Islet of Langerhans (tissue), 1 donor: ENCODE measurements around the gene ZNF783.
"Not testable (repeated sequence)": the region's sequence is repeated elsewhere in the genome, so short reads cannot be mapped to it uniquely, and the experiment has no call there.

Experiments used
- FAIRE-seq: peaks from one replicate; lab custom pipeline; 2011; peaks lifted over from hg19 to GRCh38; lab: Jason Lieb, UNC

ZNF783 gene

GRCh38 chr7:149261829-149262617 lies at the start of gene ZNF783:
Gene ZNF783, plus strand, starts transcription at chr7:149262196. Its CDS starts 138 bp downstream, at chr7:149262334.
- no peak for FAIRE-seq

DNA sequence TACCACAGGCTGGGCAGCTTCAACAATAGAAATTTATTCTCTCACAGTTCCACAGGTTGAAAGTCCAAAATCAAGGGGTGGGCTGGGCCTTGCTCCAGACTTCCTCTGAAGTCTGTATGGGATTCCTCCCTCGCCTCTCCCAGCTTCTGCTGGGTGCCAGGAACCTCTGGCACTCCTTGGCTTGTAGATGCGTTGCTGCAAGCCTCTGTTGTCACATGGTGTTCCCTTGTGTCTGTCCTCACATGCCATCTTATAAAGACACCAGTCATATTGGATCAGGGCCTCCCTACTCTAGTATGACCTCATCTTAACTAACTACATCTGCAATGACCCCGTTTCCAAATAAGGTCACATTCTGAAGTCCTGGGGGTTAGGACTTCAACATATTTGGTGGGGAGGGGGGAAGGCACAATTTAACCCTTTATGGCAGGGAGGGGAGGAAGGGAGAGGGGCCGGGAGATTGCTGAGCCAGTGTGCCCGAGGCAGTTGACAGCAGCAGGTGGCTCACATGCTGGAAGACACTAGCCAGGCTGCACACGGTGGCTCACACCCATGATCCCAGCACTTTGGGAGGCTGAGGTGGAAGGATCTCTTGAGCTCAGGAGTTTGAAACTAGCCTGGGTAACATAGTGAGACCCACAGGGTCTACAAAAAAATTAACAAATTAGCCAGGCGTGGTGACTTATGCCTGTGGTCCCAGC lies 47.8 kb upstream of the ZNF783 start:
- FAIRE-seq: no peak

- FAIRE-seq: no peak
Measured at GRCh38 chr7:149216402-149216801, 45.6 kb upstream of the ZNF783 start.

DNA sequence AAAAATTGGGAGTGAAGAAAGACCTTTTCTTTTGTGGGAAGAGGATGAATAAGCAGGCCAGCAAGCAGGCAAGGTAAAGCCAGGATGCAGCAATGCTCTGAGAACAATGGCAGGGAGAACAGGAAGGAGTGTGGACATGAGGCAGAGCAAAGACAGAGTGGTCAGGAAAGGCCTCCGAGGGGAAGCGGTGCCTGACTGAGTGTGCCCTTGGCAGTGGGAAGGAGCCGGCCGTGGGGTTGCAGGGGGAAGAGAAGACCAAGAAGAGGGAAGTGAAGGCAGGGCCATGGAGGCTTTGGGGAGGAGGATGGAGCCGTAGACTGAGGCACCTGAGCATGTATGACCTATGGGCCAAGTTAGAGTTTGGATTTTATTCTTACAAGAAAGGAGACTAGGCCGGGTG lies 44.4 kb upstream of the ZNF783 start:
- no peak for FAIRE-seq

GRCh38 chr7:149218469-149219420 lies 43.3 kb upstream of the ZNF783 start:
- FAIRE-seq: no peak

- FAIRE-seq: no peak
Measured at GRCh38 chr7:149220534-149220933, 41.5 kb upstream of the ZNF783 start.

- FAIRE-seq: no peak
Measured at GRCh38 chr7:149223176-149223575, 38.8 kb upstream of the ZNF783 start.

GRCh38 chr7:149223761-149224160 lies 38.2 kb upstream of the ZNF783 start:
- no peak for FAIRE-seq

DNA sequence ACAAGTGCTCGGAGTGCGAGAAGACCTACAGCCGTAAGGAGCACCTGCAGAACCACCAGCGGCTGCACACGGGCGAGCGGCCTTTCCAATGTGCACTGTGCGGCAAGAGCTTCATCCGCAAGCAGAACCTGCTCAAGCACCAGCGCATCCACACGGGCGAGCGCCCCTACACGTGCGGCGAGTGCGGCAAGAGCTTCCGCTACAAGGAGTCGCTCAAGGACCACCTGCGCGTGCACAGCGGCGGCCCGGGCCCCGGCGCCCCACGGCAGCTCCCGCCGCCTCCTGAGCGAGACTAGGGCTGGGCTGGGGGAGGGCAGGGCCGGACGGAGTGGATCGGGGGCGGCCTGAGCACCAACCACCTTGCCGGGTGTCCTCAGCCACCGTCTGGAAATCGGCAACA lies 37.6 kb upstream of the ZNF783 start:
- FAIRE-seq: no peak

GRCh38 chr7:149225106-149225505 lies 36.9 kb upstream of the ZNF783 start:
- FAIRE-seq: no peak

DNA sequence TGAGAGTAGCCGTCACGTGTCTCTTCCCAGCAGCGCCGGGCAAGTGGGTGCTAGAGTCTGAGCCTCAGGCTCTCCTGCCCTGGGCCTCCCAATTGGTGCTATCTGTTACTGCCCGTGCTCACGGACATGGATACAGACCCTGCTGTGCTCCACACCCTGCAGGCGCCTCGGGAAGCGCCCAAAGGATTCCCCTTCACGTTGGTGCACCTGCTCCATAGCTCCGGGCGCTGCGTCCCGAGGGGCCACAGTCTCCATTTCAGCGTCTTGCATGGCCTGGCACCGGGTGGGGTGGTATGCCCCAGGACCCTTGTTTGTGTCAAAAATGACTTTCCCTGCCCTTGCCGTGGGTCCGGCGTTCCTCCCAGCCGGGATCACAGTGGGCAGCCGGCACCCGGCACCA lies 36.3 kb upstream of the ZNF783 start:
- no peak for FAIRE-seq

GRCh38 chr7:149226366-149226765 lies 35.6 kb upstream of the ZNF783 start:
- FAIRE-seq: not testable (repeated sequence)

DNA sequence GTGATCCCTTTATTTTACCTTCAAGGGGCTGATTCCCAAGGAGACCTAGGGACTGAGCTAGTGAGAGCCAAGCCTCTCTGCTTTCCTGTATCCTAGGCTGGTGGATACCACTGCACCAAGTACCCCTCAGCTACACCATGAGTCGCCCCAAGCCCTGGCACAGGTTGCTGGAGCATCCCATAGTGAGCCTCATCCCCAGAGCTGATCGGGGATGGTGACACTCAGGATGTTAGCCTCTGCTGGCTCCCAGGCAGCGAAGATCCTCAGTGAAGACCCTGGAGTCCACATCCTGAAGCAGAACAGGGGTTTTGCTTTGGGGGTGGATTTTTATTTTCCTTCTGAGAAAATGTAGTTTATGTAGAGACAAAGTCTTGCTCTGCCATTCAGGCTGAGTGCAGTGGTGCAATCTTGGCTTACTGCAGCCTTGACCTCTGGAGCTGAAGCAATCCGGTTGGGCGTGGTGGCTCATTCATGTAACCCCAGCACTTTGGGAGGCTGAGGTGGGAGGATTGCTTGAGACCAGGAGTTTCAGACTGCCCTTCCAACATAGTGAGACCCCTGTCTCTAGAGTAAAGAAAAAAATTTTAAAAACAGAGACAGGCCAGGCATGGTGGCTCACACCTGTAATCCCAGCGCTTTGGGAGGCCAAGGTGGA lies 35.0 kb upstream of the ZNF783 start:
- no peak for FAIRE-seq

- no peak for FAIRE-seq
Measured at GRCh38 chr7:149228831-149229471, 33.0 kb upstream of the ZNF783 start.

DNA sequence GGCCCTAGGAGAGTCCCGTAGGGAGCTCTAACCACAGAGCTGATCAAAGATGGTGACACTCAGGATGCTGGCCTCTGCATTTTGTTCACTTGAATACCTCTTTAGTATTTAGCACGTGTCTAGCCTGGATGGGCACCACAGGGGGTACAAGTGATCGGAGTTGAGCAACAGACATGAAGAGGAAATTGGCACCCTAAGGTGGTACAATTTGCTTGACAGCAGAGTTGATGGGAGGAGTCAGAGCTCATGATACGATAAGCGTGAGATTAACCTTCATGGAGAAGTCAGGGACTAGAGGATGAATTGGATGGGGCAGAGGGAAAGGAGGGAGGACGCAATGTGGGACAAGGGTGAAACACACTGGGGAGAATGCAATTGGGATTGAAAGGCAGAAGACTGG lies 32.5 kb upstream of the ZNF783 start:
- no peak for FAIRE-seq

- no peak for FAIRE-seq
Measured at GRCh38 chr7:149232362-149232761, 29.6 kb upstream of the ZNF783 start.

GRCh38 chr7:149233655-149234204 lies 28.3 kb upstream of the ZNF783 start:
- FAIRE-seq: not testable (repeated sequence)

GRCh38 chr7:149237502-149237901 lies 24.5 kb upstream of the ZNF783 start:
- no peak for FAIRE-seq

- no peak for FAIRE-seq
Measured at GRCh38 chr7:149238051-149238450, 23.9 kb upstream of the ZNF783 start.

- FAIRE-seq: no peak
Measured at GRCh38 chr7:149239345-149240143, 22.5 kb upstream of the ZNF783 start, which contains the start of gene ZNF212. Gene ZNF212, plus strand, starts transcription at chr7:149239651. Its CDS starts 128 bp downstream, at chr7:149239779.
